GM18519 (cell line): ENCODE results near the gene IRAG1.
A peak's percentile ranks its signal among the peaks of the same experiment; 100 is the strongest.

ENCODE experiments used
- ATAC-seq: cut with Tn5 transposase; IDR thresholded peaks from one replicate; pipeline ENCODE4 v1.9.1; 2021; ENCODE audit warnings: mild to moderate bottlenecking, moderate library complexity; ENCODE audit not compliant: unreplicated experiment, low FRiP score

Gene IRAG1

GRCh38 chr11:10693509-10694081 lies at the start of gene IRAG1:
Gene IRAG1 (minus strand): TSS chr11:10693755. CDS start chr11:10693602, 153 bp downstream.
- ATAC-seq, result no peak

GRCh38 chr11:10742460-10743208 lies 49.1 kb upstream of the IRAG1 start:
- no peak for ATAC-seq

GRCh38 chr11:10735481-10736475 lies 42.2 kb upstream of the IRAG1 start:
- peak; percentile 84 for ATAC-seq

GRCh38 chr11:10731064-10731680 lies 37.6 kb upstream of the IRAG1 start:
- ATAC-seq, result no peak

- ATAC-seq, result no peak
Observed at GRCh38 chr11:10730151-10730550, 36.6 kb upstream of the IRAG1 start.

- no peak for ATAC-seq
Observed at GRCh38 chr11:10728789-10729472, 35.4 kb upstream of the IRAG1 start.

GRCh38 chr11:10728154-10728553 lies 34.6 kb upstream of the IRAG1 start:
- no peak for ATAC-seq

GRCh38 chr11:10727146-10727851 lies 33.7 kb upstream of the IRAG1 start:
- ATAC-seq, result no peak

- ATAC-seq, result no peak
Observed at GRCh38 chr11:10725907-10726253, 32.3 kb upstream of the IRAG1 start.

- ATAC-seq, result no peak
Observed at GRCh38 chr11:10725114-10725906, 31.8 kb upstream of the IRAG1 start.

- no peak for ATAC-seq
Observed at GRCh38 chr11:10722307-10722706, 28.8 kb upstream of the IRAG1 start.

- ATAC-seq, result no peak
Observed at GRCh38 chr11:10720881-10721376, 27.4 kb upstream of the IRAG1 start.

GRCh38 chr11:10719616-10720015 lies 26.1 kb upstream of the IRAG1 start:
- no peak for ATAC-seq

- ATAC-seq, result no peak
Observed at GRCh38 chr11:10716543-10717259, 23.1 kb upstream of the IRAG1 start.

- ATAC-seq, result no peak
Observed at GRCh38 chr11:10716122-10716521, 22.6 kb upstream of the IRAG1 start.

- no peak for ATAC-seq
Observed at GRCh38 chr11:10715571-10715970, 22.0 kb upstream of the IRAG1 start.

GRCh38 chr11:10709299-10710086 lies 15.9 kb upstream of the IRAG1 start:
- no peak for ATAC-seq
